Hematopoietic multipotent progenitor cell treated with erythropoietin and hydrocortisone succinate and interleukin-3 and kit ligand, for 4 days (in vitro differentiated cells): ENCODE measurements around the gene PCSK1N.
"Not testable (repeated sequence)": the region's sequence is repeated elsewhere in the genome, so short reads cannot be mapped to it uniquely, and the experiment has no call there.

Experiments used
- DNase-seq: peaks from one replicate; pipeline ENCODE4 v3.0.0-alpha.2; 2015

Gene PCSK1N, protein sequence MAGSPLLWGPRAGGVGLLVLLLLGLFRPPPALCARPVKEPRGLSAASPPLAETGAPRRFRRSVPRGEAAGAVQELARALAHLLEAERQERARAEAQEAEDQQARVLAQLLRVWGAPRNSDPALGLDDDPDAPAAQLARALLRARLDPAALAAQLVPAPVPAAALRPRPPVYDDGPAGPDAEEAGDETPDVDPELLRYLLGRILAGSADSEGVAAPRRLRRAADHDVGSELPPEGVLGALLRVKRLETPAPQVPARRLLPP

DNA sequence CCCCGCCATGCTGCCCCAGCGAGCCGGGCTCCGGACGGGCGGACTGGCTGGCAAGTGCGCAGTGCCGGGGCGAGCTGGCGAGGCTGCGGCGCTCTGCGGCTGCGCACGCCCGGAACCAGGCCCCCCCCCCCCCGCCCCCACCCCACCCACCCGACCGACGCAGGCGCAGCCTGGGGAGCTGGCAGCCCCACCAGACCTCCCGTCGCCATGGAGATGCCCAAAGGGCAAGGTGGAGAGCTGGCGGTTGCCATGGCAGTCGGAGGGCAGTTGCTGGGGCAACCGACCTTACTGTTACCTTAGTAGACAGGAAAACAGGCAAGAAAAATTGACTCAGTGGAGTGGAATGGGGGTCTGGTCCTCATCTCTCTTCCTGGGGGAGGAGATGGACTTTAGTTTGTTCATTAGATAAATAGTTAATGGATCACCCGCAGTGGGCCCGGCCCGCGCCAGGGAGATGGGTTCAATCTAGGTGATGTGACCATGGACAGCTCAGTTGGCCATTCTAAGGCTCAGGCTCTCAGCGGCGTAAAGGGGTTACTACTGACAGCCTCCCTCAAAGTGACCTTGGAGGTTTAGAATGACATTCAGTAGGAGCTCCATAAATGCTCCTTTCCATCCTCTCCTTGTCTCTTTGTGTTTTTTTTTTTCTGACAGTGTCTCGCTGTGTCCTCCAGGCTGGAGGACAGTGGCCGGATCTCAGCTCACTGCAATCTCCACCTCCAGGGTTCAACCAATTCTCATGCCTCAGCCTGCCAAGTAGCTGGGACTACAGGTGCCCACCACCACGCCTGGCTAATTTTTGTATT lies at the start of gene PCSK1N:
Gene PCSK1N (minus strand): TSS at position 87 of the 806 bp plus-strand sequence. CDS start 78 bp downstream, at position 9.
- no peak for DNase-seq

DNA sequence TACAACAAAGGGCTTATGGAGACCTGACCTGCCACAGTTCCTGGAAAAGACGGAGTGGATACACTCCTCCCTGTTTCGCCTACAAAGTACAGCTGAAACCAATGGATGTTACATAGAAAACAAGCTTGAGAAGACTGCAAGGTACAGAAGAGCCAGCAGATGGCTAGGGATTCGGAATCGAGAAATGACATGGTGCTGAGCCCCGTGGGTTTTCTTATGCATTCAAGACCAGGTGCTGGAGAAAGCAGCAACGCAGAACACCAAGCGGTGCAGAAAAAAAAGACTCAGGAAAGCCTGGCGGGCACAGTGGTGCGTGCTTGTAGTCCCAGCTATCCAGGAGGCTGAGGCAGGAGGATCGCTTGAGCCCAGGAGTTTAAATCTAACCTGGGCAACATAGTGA lies 48.3 kb upstream of the PCSK1N start:
- no peak for DNase-seq

DNA sequence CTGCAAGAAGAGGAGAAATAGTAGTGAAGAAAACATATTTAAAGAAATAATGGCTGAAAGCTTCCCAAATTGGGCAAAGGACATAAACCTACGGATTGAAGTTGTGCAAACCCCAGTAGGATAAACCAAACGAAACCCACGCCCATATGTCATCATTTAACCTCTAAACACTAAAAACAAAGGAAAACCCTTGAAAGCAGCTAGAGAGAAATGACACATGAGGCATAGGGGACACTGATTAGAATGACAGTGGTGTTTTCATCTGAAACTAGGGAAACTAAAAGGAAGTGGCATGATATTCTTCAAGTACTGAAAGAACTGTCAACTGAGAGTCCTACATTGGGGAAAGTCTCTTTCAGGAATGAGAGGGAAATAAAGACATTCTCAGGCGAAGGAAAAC lies 41.5 kb upstream of the PCSK1N start:
- DNase-seq: not testable (repeated sequence)

DNA sequence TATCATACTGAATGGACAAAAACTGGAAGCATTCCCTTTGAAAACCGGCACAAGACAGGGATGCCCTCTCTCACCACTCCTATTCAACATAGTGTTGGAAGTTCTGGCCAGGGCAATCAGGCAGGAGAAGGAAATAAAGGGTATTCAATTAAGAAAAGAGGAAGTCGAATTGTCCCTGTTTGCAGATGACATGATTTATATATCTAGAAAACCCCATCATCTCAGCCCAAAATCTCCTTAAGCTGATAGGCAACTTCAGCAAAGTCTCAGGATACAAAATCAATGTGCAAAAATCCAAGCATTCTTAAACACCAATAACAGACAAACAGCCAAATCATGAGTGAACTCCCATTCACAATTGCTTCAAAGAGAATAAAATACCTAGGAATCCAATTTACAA lies 36.6 kb upstream of the PCSK1N start:
- not testable (repeated sequence) for DNase-seq

DNA sequence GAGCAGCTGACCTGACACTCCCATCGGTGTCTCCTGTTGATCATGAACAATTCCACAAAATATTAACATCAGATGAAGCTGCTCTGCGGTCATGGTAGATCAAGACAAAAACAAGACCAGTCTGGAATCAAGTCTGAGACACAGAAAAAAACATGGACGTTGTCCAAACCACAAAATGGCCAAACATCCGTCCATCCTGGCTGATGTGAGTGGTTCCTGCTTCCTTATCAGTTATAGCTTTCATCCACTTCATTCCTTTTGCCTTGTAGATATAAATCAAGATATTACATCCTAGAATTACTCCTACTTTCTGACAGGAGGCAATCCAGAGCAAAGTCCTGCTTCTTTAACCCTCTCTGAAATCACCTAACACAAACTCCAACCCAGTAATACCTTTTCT lies 28.8 kb upstream of the PCSK1N start:
- DNase-seq: peak; percentile 13

DNA sequence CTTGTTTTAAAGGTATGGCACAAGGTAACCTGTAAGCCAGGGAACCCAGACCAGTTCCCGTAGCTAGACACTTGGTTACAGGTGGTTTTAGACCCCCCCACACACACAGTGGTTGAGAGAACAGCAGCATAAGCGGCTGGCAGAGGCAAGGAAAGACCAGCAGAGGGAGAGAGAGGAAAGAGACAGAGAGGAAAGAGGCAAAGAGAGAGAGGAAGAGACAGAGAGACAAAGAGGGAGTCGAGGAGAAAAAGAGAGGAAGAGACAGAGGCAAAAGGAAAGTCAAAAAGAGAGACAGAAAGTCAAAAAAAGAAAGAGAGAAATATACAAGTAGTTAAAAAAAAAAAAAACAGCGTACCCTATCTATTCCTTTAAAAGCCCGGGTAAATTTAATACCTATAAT lies 19.5 kb upstream of the PCSK1N start:
- DNase-seq: peak; percentile 51

DNA sequence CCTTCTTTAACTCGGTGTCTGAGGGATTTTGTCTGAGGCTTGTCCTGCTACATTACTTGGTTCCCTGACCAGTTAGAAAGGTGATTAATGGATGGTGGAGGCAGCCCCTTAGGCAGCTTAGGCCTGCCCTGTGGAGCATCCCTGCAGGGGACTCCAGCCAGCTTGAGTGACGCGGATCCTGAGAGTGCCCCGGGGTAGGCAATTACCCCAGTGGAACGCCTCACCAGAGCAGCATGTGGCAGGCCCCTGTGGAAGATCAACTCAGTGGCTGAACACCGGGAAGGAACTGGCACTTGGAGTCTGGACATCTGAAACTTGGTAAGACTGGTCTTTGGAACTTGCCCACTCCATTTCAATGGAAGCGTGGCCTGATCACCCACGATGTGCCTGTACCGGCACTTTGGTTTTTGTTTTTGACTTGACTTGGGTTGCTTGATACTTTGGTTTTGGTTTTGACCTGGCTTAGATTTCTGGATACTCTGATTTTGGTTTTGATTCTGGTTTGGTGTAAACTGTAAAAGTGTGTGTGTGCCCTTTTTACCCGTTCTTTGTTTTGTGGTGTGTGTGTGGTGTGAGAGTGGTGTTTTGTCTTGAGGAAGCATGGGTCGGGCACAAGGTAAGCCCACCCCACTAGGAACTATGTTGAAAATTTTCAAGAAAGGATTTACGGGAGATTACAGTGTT lies 18.9 kb upstream of the PCSK1N start:
- not testable (repeated sequence) for DNase-seq

DNA sequence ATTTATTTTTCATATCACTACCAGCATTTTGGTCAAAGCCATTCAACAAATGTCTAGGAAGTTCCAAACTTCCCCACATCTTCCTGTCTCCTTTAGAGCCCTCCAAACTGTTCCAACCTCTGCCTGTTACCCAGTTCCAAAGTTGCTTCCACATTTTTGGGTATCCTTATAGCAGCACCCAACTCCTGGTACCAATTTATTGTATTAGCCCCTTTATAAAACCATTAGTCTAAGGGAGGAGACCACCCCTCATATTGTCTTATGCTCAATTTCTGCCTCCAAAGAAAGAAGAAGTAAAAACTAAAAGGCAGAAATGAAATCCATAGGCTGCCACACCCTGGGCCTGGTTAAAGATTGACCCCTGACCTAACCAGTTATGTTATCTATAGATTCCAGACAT lies 18.1 kb upstream of the PCSK1N start:
- not testable (repeated sequence) for DNase-seq

DNA sequence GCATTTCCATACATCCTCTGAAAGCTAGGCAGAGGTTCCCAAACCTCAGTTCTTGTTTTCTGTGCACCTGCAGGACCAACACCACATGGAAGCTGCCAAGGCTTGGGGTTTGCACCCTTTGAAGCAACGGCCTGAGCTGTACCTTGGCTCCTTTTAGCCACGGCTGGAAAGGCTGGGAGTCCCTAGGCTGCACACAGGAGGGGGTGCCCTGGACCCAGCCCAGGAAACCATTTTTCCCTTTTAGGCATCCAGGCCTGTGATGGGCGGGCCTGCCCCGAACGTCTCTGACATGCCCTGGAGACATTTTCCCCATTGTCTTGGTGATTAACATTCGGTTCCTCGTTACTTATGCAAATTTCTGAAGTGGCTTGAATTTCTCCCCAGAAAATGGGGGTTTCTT lies 17.4 kb upstream of the PCSK1N start:
- no peak for DNase-seq

DNA sequence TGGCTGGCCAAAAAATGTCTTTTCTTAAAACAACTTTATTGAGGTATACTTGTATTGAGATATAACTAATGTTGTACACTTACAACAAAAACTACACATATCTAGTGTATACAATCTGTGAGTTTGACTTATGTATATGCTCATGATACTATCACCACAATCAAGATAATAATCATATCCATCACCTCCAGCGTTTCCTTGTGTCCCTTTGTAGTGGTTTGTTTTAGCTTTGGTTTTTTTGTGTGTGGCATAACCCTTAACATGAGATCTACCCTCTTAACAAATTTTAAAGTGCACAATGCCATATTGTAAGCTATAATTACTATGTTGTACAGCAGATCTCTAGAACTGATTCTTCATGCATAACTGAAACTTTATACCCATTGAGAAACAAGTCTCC lies 13.4 kb upstream of the PCSK1N start:
- DNase-seq: no peak

DNA sequence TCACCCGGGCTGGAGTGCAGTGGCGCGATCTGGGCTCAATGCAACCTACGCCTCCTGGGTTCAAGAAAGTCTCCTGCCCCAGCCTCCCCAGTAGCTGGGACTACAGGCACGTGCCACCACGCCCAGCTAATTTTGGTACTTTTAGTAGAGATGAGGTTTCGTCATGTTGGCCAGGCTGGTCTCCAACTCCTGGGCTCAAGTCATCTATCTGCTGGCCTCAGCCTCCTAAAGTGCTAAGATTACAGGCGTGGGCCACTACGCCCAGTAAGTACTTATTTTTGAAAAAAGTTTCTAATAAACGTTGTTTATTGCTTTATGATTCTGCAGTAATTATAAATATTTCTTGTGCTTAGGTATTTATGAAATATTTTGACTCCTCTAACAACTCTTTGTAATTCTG lies 4.3 kb upstream of the PCSK1N start:
- DNase-seq: no peak

DNA sequence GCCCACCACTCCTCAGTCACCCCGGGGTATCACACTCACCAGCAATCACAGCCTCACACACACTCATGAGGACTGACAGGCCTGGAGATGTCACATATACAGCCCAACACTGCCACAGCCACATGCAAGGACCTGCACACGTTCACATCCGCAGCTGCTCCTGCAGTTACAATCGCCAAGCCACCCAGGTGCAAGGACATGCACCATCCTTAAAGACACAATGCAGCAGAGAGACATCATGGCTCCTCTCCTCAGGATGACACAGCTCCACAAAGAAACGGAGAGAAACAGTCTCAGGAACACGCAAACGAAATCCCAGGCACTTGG lies 1.1 kb downstream of the PCSK1N start:
- DNase-seq: no peak

DNA sequence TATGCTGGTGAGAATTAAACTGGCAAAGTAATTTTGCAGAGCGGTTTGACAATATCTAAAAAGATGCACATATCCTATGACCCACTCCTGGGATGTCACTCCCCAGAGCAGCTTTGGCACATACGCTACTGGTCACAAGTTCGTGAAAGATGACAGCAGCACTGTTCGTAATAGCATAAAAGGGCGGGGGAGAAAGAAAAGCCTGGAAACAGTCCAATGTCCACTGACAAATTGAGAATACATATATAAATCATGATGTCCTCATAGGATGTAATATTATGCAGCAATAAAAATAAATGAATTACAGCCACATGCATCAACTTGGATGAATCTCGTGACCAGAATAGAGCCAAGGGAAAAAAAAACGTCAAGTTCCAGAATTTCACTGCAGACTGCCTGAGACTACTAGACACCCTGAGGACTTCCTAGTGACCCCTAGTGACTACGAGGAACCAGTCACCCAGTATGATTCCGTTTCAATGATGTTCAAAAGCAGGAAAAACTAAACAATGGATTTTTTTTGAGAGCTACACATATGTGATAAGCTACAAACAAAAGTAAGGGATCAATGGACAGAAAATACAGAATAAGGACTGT lies 1.8 kb downstream of the PCSK1N start:
- DNase-seq: peak; percentile 42

DNA sequence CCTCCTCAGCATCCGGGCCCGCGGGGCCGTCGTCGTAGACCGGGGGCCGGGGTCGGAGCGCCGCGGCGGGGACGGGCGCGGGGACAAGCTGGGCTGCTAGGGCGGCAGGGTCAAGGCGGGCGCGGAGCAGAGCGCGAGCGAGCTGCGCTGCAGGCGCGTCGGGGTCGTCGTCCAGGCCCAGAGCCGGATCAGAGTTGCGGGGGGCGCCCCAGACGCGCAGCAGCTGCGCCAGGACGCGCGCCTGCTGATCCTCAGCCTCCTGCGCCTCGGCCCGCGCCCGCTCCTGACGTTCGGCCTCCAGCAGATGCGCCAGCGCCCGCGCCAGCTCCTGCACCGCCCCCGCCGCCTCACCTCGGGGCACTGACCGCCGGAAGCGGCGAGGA lies 3.5 kb downstream of the PCSK1N start:
- DNase-seq: no peak

DNA sequence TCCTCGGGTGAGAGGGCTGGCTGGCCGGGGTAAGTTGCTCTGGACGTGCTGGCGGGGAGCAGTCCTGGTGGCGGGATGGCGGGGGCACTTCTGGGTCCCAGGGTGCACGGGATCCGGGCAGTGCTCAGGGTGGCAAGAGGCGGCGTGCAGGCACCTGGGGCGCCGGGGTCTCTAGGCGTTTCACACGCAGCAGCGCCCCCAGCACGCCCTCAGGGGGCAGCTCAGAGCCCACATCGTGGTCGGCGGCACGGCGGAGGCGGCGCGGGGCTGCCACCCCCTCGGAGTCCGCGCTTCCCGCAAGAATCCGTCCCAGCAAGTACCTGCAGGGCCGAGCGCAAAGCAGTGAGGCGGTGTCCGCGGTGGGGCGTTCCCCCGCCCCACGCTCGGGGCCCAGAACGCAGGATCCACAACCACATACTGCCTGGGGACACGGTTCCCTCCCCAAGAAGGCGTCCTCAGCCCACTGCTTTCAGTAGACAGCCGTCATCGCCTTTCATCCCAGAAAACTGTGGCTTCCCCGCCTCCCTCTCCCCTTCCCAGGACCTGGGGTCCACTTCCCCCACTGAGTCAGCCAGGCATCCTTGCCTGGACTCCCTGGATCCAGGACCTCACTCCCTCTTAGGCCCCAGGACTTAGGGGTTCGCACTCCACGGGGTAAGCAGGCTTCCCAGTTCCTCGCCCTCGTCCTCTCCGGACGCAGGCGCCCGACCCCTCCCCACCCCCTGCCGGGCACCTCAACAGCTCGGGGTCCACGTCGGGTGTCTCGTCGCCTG lies 4.1 kb downstream of the PCSK1N start:
- no peak for DNase-seq

DNA sequence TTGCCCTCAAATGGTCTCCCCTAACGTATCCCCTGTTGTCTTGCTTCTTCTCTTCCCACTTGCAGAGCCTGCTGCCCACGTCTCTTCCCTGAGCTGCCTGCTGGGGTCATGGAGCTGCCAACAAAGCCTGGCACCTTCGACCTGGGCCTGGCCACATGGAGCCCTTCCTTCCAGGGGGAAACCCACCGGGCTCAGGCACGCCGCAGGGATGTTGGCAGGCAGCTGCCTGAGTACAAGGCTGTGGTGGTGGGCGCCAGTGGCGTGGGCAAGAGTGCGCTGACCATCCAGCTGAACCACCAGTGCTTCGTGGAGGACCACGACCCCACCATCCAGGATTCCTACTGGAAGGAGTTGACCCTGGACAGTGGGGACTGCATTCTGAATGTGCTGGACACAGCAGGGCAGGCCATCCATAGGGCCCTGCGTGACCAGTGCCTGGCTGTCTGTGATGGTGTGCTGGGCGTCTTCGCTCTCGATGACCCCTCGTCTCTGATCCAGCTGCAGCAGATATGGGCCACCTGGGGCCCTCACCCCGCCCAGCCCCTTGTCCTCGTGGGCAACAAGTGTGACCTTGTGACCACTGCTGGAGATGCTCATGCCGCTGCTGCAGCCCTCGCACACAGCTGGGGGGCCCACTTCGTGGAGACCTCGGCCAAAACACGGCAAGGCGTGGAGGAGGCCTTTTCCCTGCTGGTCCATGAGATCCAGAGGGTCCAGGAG lies 6.2 kb downstream of the PCSK1N start:
- no peak for DNase-seq

DNA sequence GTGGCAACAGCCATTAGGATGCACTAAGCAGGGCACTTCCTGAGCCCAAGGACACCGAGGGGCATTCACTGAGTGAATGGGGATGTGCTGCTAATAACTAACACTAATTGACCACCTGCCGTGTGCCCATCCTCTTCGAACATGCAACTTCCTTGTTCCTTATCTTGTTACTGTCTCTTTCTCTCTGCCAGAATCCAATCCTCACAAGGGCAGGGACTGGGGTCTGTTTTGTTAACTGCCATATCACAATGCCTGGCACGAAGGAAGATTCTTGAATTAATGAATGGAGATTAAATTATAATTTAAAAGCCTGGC lies 7.8 kb downstream of the PCSK1N start:
- no peak for DNase-seq

DNA sequence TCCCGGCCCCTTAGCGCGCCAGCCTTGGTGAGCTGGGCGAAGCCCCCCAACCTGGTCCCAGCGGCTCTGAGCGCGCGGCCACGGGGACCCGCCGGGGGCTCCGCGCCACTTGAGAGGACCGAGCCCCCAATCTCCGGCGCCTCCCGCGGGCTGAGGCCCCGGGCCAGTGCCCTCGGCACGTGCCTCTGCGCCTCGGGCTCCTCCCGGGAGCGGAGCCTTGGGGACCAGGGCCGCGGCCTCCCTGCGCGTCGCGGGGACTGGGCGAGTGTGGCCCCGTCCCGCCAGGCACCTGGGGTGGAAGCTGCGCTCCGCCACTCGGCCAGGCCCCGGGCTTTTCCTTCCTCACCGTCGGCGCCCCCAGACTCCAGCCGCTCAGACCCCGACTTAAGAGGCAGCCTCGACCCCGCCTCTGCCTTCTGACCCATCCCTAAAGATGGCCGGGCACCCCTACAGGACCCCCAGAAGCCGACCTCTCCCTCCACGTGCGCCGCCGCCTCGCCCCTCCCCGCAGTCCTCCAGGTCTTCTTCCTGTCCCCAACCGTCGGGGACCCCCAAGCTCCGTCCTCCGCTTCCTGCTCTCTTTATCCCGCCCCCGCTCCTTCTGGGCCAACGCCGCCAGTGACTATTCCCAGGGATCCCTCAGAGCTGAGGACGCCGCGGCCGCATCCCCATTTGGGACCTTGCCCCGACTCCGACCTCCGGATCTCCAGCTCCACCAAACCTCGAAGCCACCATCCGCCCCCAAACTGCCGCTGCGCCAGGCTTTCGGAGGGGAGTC lies 8.3 kb downstream of the PCSK1N start:
- no peak for DNase-seq

DNA sequence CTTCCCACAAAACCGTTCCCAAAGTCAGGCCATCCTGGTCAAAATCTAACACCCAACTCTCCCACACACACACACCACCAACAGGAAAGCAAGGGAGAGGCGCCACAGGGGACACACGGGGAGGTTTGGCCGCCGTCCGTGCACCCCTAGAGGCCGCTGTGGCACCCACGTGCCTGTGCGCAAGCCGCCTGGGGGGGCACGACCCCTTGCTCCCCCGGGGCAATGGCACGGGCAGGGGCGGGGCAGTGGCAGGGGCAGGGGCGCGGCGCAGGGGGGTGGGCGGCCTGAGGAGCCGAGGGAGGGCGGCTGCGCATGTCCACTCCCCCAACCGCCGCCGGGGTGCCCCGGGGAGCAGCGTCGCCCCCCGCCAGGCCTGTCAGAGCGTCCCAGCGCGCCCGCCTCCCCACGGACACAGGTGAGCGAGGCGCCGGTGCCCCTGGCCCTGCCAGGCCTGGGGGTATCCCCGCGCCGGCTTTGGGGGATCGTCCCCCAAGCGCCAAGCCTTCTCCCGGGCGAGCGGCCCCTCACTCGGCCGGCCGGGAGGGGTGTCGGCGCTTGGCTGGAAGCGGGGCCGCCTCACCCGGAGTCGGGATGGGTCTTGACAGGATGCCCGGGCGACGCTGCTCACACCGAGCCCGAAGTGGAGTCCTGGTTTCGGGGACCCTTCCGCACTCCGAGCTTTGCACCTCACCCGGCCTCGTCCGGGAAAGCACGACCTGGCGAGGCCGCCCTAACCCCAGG lies 9.1 kb downstream of the PCSK1N start, which contains the start of gene ERAS:
Gene ERAS (plus strand): TSS at position 379 of the 741 bp plus-strand sequence. CDS start 2,611 bp downstream, outside the sequence.
- DNase-seq: peak; percentile 41

DNA sequence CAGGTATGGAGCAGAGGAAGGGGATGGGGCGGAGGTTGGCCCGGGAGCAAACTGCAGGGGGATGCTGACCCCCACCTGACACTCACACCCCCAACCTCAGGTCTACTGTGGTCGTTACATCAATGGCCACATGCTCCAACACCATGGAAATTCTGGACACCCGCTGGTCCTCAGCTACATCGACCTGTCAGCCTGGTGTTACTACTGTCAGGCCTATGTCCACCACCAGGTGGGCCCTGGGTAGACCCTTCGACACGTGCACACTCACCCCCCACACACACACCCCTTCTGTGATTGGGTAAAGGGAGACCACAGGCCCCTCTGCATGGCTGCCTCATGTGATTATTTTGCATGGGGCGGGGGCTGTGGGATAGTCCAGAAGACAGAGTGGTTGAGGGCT lies 11.3 kb downstream of the PCSK1N start:
- DNase-seq: no peak

DNA sequence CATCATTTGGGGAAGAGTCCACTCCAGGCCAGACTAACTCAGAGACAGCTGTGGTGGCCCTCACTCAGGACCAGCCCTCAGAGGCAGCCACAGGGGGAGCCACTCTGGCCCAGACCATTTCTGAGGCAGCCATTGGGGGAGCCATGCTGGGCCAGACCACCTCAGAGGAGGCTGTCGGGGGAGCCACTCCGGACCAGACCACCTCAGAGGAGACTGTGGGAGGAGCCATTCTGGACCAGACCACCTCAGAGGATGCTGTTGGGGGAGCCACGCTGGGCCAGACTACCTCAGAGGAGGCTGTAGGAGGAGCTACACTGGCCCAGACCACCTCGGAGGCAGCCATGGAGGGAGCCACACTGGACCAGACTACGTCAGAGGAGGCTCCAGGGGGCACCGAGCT lies 12.4 kb downstream of the PCSK1N start:
- no peak for DNase-seq
